HepG2 (cell line): Measurements from ENCODE around the gene CERS6.

Experiments
- FOXJ3 ChIP-seq: sonication (generic); formaldehyde crosslinking; IDR thresholded peaks from 2 replicates; pipeline ENCODE4 v1.4.0; 2020; ENCODE audit warnings: missing genetic modification reagents, mild to moderate bottlenecking, borderline replicate concordance
- KDM2A ChIP-seq: sonication (generic); formaldehyde crosslinking; IDR thresholded peaks from 2 replicates; pipeline ENCODE4 v1.4.0; 2020; ENCODE audit warnings: low read depth, missing genetic modification reagents, borderline replicate concordance
- POLR2A ChIP-seq, 2 experiments: IDR thresholded peaks; 2 replicates each; pipeline ENCODE4 v1.6.1; 2011; ENCODE audit warnings: low read depth in 2 of 2, low read length in 2 of 2, mild to moderate bottlenecking in 1 of 2, moderate library complexity in 1 of 2; ENCODE audit not compliant: insufficient read depth in 1 of 2
- RBM39 ChIP-seq: fragments of 200-400 bp; formaldehyde crosslinking; IDR thresholded peaks from one replicate; pipeline ENCODE4 v1.6.1; 2018; ENCODE audit warnings: antibody characterized with exemption, mild to moderate bottlenecking, low read depth, low read length; ENCODE audit not compliant: poor library complexity, severe bottlenecking
- RFX1 ChIP-seq: fragments of 450-650 bp; IDR thresholded peaks from 2 replicates; pipeline ENCODE4 v1.6.1; 2017
- ZNF253 ChIP-seq: sonication (generic); formaldehyde crosslinking; IDR thresholded peaks from 2 replicates; pipeline ENCODE4 v1.8.0; 2022; ENCODE audit warnings: mild to moderate bottlenecking, missing genetic modification reagents, borderline replicate concordance

GRCh38 chr2:168697668-168698121, 241.6 kb downstream of the CERS6 start:
- TF ChIP-seq KDM2A (CRISPR knock-in tag) (no peak), ZNF253 (no peak), RBM39 (no peak), FOXJ3 (CRISPR knock-in tag) (no peak), POLR2A (IDR thresholded peaks at IDR 0.05; ENCODE audit: insufficient read depth in 1 of 2, low read depth in 2 of 2, low read length in 2 of 2) (no peak), RFX1 (no peak)
